Gastrocnemius medialis (tissue), 4 donors: ENCODE measurements around the gene PSRC1. TPM values are rescaled to one million over a fixed set of nuclear protein-coding genes. Genes with fewer than 3 reads are reported as not detected.

Experiments
- ATAC-seq, 2 donors: fragments of 150-250 bp; one replicate each; pipeline ENCODE4 v1.9.1; 2016
- DNase-seq, 2 donors: peaks; one replicate each; pipeline ENCODE4 v3.0.0-alpha.2; 2019
- H3K27ac ChIP-seq, 4 donors: fragments of 200-600 bp; sonication (generic); 1 replicate in 1 of 4; 2 replicates in 3 of 4; pipeline ENCODE4 v1.5.1; 2016 to 2018; ENCODE audit warnings: mild to moderate bottlenecking in 2 of 4, moderate library complexity in 1 of 4
- H3K27me3 ChIP-seq, 3 donors: fragments of 200-600 bp; sonication (generic) in 2 of 3; 1 replicate in 1 of 3; 2 replicates in 2 of 3; pipeline versions ENCODE4 v1.5.1 to v1.6.0; 2016 to 2019; ENCODE audit warnings: mild to moderate bottlenecking in 1 of 3, moderate library complexity in 1 of 3
- H3K36me3 ChIP-seq, 2 donors: fragments of 200-600 bp; sonication (generic) in 1 of 2; one replicate each; pipeline ENCODE4 v1.5.1; 2017 to 2018
- H3K4me1 ChIP-seq, 2 donors: fragments of 200-600 bp; sonication (generic) in 1 of 2; one replicate each; pipeline ENCODE4 v1.5.1; 2016 to 2017; ENCODE audit warnings: mild to moderate bottlenecking in 2 of 2
- H3K4me3 ChIP-seq, 4 donors: fragments of 200-600 bp; sonication (generic) in 3 of 4; 1 replicate in 1 of 4; 2 replicates in 3 of 4; pipeline ENCODE4 v1.5.1; 2016 to 2019; ENCODE audit warnings: mild to moderate bottlenecking in 2 of 4
- H3K9me3 ChIP-seq, 3 donors: fragments of 200-600 bp; sonication (generic) in 2 of 3; 1 replicate in 1 of 3; 2 replicates in 2 of 3; pipeline ENCODE4 v1.5.1; 2016 to 2019
- POLR2A ChIP-seq, 2 donors: fragments of 450-650 bp; IDR thresholded peaks; one replicate each; pipeline ENCODE4 v1.6.1; 2017; ENCODE audit warnings: antibody characterized with exemption in 2 of 2, mild to moderate bottlenecking in 2 of 2, moderate library complexity in 2 of 2
- in situ Hi-C, 4 donors: fragments of 200-750 bp; cut with MboI; loops; one replicate each; pipeline versions ENCODE4 v1.15.0 to v1.8.0; 2017; ENCODE audit warnings: low sequenced_read_pairs in 4 of 4
- intact Hi-C: fragments of 100-400 bp; cut with DNase I; formaldehyde crosslinking; loops from one replicate; pipeline ENCODE4 v1.15.1; 2023; ENCODE audit warnings: low total_unique reads
- total RNA-seq, 4 donors: library from RNA; depleted of rRNA; stranded (reverse); fragments of >200 nt; gene quantifications; one replicate each; pipeline versions ENCODE4 v1.1.0 to v1.2.3, GENCODE V29; 2016
- TF ChIP-seq, protein P1 (sequence below), 5 experiments: fragments of 450-650 bp in 3 of 5; fragments of 200-600 bp in 2 of 5; sonication (generic) in 2 of 5; IDR thresholded peaks in 4 of 5; conservative IDR thresholded peaks in 1 of 5; 1 replicate in 4 of 5; 2 replicates in 1 of 5; pipeline ENCODE4 v1.5.1; 2016 to 2019; ENCODE audit warnings: antibody characterized with exemption in 5 of 5, mild to moderate bottlenecking in 3 of 5, moderate library complexity in 3 of 5

The PSRC1 gene
- total RNA-seq, 4 donors from 2014 or later, result 0.19 to 2.3 (median 0.84) TPM; not detected in 1

DNA sequence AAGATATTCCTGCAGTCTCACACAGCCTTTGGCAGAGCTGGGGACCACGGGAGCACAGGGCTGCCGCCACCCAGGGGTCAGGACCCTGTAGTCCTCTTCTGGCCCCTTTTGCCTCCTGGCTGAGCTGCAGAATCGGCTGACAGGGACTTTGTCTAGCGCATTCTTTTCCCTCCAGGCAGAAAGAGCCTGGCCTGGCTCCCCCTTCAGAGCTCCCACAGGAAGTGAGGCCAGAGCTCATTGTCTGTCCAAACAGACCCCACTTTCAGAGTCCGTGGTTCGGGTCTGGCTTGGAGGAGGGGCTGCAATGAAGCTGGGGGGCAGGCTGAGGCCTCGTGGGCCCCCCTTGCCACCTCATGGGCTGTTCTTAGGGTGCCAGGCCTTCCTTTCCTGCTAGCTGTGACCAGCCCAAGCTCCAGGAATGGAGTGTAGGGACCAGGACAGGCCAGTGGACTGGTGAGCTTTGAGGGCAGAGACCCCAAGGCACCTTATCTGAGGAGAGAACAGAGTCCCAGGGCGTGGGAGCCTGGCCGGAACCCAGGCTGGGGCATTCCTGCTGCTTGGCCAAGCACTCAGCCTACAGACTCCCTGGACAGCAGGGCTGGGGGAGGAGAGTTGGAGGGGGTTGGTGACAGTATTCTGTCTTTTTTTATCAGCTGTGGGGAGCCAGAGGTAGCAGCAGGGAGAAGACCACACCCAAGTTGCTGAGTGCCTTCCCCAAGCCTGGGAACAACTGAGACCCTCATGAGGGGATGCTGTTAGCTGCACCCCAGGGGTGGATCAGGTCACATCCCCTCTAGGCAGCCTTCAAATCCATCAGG, 28.9 kb downstream of the PSRC1 start:
- DNase-seq (no peak), ATAC-seq (no peak)
- H3K27me3 ChIP-seq, result no peaks in the 10 kb centered on the region
- intact Hi-C loops (no loop called here), in situ Hi-C loops (no loop called here)
- no peaks in the 10 kb centered on the region for H3K36me3 ChIP-seq
- peaks cover 28 to 34% of the 10 kb centered on the region in 2 donors for H3K4me1 ChIP-seq
- H3K27ac ChIP-seq, result peak overlapping the region; percentile 35 to 79 (median 70)
- peak overlapping the region in 1 of 4 donors; percentile 28 for H3K4me3 ChIP-seq
- no peaks in the 10 kb centered on the region for H3K9me3 ChIP-seq
- TF ChIP-seq, protein P1, sequence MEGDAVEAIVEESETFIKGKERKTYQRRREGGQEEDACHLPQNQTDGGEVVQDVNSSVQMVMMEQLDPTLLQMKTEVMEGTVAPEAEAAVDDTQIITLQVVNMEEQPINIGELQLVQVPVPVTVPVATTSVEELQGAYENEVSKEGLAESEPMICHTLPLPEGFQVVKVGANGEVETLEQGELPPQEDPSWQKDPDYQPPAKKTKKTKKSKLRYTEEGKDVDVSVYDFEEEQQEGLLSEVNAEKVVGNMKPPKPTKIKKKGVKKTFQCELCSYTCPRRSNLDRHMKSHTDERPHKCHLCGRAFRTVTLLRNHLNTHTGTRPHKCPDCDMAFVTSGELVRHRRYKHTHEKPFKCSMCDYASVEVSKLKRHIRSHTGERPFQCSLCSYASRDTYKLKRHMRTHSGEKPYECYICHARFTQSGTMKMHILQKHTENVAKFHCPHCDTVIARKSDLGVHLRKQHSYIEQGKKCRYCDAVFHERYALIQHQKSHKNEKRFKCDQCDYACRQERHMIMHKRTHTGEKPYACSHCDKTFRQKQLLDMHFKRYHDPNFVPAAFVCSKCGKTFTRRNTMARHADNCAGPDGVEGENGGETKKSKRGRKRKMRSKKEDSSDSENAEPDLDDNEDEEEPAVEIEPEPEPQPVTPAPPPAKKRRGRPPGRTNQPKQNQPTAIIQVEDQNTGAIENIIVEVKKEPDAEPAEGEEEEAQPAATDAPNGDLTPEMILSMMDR (IDR thresholded peaks at IDR 0.05 in 4 of 5, conservative IDR thresholded peaks at IDR 0.05 in 1 of 5), result no peak
- no peak for TF ChIP-seq POLR2A (IDR thresholded peaks at IDR 0.05)

DNA sequence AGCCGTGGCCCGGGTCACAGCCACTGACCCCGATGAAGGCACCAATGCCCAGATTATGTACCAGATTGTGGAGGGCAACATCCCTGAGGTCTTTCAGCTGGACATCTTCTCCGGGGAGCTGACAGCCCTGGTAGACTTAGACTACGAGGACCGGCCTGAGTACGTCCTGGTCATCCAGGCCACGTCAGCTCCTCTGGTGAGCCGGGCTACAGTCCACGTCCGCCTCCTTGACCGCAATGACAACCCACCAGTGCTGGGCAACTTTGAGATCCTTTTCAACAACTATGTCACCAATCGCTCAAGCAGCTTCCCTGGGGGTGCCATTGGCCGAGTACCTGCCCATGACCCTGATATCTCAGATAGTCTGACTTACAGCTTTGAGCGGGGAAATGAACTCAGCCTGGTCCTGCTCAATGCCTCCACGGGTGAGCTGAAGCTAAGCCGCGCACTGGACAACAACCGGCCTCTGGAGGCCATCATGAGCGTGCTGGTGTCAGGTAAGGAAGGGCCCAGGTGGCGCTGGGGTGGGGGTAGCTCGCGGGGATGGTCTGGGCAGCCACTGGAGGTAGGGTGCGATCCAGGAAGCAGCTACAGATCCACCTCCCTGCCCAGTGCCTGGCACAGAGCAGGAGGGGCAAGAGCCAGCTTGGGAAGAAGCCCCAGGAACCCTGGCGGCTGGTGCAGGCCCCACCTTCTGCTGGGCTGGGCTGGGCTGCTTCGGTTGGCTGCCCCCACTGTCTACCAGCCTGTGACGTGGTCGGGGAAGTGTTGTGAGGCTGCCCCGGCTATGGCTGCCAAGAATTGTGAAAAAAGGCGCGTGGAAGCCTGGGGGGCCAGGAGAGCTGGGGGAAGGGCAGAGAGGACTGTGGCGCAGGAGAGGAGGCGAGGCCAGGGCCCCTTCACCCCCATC, 29.8 kb downstream of the PSRC1 start:
- ATAC-seq, result no peak
- Histone ChIP-seq H3K27ac (peak overlapping the region; percentile 35 to 79 (median 70)), H3K4me1 (peaks cover 31 to 36% of the 10 kb centered on the region in 2 donors), H3K9me3 (no peaks in the 10 kb centered on the region), H3K27me3 (no peaks in the 10 kb centered on the region), H3K36me3 (no peaks in the 10 kb centered on the region), H3K4me3 (peak overlapping the region in 1 of 4 donors; percentile 28)
- DNase-seq, result no peak
- TF ChIP-seq, protein P1 (IDR thresholded peaks at IDR 0.05 in 4 of 5, conservative IDR thresholded peaks at IDR 0.05 in 1 of 5), result no peak
- no peak for TF ChIP-seq POLR2A (IDR thresholded peaks at IDR 0.05)
- intact Hi-C loops (no loop called here), in situ Hi-C loops (no loop called here)

DNA sequence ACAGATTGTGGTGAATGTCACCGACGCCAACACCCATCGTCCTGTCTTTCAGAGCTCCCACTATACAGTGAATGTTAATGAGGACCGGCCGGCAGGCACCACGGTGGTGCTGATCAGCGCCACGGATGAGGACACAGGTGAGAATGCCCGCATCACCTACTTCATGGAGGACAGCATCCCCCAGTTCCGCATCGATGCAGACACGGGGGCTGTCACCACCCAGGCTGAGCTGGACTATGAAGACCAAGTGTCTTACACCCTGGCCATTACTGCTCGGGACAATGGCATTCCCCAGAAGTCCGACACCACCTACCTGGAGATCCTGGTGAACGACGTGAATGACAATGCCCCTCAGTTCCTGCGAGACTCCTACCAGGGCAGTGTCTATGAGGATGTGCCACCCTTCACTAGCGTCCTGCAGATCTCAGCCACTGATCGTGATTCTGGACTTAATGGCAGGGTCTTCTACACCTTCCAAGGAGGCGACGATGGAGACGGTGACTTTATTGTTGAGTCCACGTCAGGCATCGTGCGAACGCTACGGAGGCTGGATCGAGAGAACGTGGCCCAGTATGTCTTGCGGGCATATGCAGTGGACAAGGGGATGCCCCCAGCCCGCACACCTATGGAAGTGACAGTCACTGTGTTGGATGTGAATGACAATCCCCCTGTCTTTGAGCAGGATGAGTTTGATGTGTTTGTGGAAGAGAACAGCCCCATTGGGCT, 30.6 kb downstream of the PSRC1 start:
- TF ChIP-seq, protein P1 (IDR thresholded peaks at IDR 0.05 in 4 of 5, conservative IDR thresholded peaks at IDR 0.05 in 1 of 5), result no peak
- TF ChIP-seq POLR2A (IDR thresholded peaks at IDR 0.05), result no peak
- peaks cover 31 to 36% of the 10 kb centered on the region in 2 donors for H3K4me1 ChIP-seq
- no peak overlapping the region for H3K4me3 ChIP-seq
- no peaks in the 10 kb centered on the region for H3K27me3 ChIP-seq
- no peak overlapping the region for H3K27ac ChIP-seq
- no peaks in the 10 kb centered on the region for H3K36me3 ChIP-seq
- intact Hi-C loops (no loop called here), in situ Hi-C loops (no loop called here)
- H3K9me3 ChIP-seq, result no peaks in the 10 kb centered on the region
- ATAC-seq (no peak), DNase-seq (no peak)

DNA sequence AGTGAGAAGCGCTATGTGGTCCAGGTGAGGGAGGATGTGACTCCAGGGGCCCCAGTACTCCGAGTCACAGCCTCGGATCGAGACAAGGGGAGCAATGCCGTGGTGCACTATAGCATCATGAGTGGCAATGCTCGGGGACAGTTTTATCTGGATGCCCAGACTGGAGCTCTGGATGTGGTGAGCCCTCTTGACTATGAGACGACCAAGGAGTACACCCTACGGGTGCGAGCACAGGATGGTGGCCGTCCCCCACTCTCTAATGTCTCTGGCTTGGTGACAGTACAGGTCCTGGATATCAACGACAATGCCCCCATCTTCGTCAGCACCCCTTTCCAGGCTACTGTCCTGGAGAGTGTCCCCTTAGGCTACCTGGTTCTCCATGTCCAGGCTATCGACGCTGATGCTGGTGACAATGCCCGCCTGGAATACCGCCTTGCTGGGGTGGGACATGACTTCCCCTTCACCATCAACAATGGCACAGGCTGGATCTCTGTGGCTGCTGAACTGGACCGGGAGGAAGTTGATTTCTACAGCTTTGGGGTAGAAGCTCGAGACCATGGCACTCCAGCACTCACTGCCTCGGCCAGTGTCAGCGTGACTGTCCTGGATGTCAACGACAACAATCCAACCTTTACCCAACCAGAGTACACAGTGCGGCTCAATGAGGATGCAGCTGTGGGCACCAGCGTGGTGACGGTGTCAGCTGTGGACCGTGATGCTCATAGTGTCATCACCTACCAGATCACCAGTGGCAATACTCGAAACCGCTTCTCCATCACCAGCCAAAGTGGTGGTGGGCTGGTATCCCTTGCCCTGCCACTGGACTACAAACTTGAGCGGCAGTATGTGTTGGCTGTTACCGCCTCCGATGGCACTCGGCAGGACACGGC, 31.4 kb downstream of the PSRC1 start:
- DNase-seq, result no peak
- Histone ChIP-seq H3K36me3 (no peaks in the 10 kb centered on the region), H3K4me1 (peaks cover 31 to 36% of the 10 kb centered on the region in 2 donors), H3K27me3 (no peaks in the 10 kb centered on the region), H3K9me3 (no peaks in the 10 kb centered on the region), H3K4me3 (no peak overlapping the region), H3K27ac (no peak overlapping the region)
- ATAC-seq, result no peak
- intact Hi-C loops, result no loop called here
- TF ChIP-seq, protein P1 (IDR thresholded peaks at IDR 0.05 in 4 of 5, conservative IDR thresholded peaks at IDR 0.05 in 1 of 5), result no peak
- TF ChIP-seq POLR2A (IDR thresholded peaks at IDR 0.05), result no peak
- in situ Hi-C loops, result no loop called here
